Femur (tissue), 1 donor: Measurements from ENCODE around the gene ATP10A.
A peak's percentile ranks its signal among the peaks of the same experiment; 100 is the strongest.

Experiments used
- DNase-seq: peaks from one replicate; pipeline ENCODE4 v3.0.0-alpha.2; 2017

Gene ATP10A

GRCh38 chr15:25734680-25735355 lies 128.3 kb downstream of the ATP10A start:
- no peak for DNase-seq

- no peak for DNase-seq
Observed at GRCh38 chr15:25733856-25734679, 129.1 kb downstream of the ATP10A start.

GRCh38 chr15:25733036-25733855 lies 129.9 kb downstream of the ATP10A start:
- no peak for DNase-seq

GRCh38 chr15:25732191-25732590 lies 130.9 kb downstream of the ATP10A start:
- DNase-seq = no peak

GRCh38 chr15:25731411-25731810 lies 131.7 kb downstream of the ATP10A start:
- DNase-seq = no peak

- DNase-seq = no peak
Observed at GRCh38 chr15:25730918-25731317, 132.2 kb downstream of the ATP10A start.

- DNase-seq = no peak
Observed at GRCh38 chr15:25728816-25729215, 134.3 kb downstream of the ATP10A start.

- no peak for DNase-seq
Observed at GRCh38 chr15:25727867-25728600, 135.1 kb downstream of the ATP10A start.

GRCh38 chr15:25727116-25727515 lies 136.0 kb downstream of the ATP10A start:
- DNase-seq = no peak

- no peak for DNase-seq
Observed at GRCh38 chr15:25725758-25726157, 137.4 kb downstream of the ATP10A start.

GRCh38 chr15:25724899-25725298 lies 138.2 kb downstream of the ATP10A start:
- no peak for DNase-seq

GRCh38 chr15:25721605-25721955 lies 141.5 kb downstream of the ATP10A start:
- no peak for DNase-seq

GRCh38 chr15:25719101-25719985 lies 143.8 kb downstream of the ATP10A start:
- no peak for DNase-seq

- DNase-seq = no peak
Observed at GRCh38 chr15:25718597-25718996, 144.5 kb downstream of the ATP10A start.

GRCh38 chr15:25718169-25718536 lies 145.0 kb downstream of the ATP10A start:
- DNase-seq = no peak

- DNase-seq = peak; percentile 60
Observed at GRCh38 chr15:25717457-25718168, 145.5 kb downstream of the ATP10A start.

GRCh38 chr15:25717127-25717456 lies 146.0 kb downstream of the ATP10A start:
- no peak for DNase-seq

GRCh38 chr15:25716414-25717126 lies 146.6 kb downstream of the ATP10A start:
- DNase-seq = no peak

GRCh38 chr15:25715536-25716413 lies 147.4 kb downstream of the ATP10A start:
- DNase-seq = no peak

- DNase-seq = no peak
Observed at GRCh38 chr15:25714538-25714840, 148.6 kb downstream of the ATP10A start.
